ENCODE results near the gene CHCHD4. TPM values are rescaled to one million over a fixed set of nuclear protein-coding genes. Genes with fewer than 3 reads are reported as not detected.
A peak's percentile ranks its signal among the peaks of the same experiment; 100 is the strongest.
"Not testable (repeated sequence)": the region's sequence is repeated elsewhere in the genome, so short reads cannot be mapped to it uniquely, and the experiment has no call there.

Gene CHCHD4
- total and polyA plus RNA-seq, 2 experiments from 2014 or later = 16.0 to 31.0 TPM

DNA sequence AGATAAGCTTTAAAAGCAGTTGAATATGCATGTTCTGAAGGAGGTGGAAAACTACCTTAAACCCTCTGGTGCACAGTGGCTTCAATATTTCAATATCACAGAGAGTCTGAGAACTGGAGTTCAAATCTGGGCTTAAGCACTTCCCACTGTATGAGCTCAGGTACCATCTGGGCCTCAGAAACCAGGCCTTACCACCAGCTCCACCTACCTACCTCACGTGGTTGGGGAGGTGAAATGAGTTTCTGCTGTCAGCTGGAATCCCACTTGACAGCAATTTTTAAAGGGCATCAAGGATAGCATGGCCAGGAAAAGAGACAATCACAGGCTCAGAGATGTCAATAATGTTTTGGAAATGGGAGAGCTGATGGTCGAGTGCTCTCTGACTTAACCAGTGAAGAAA lies 5.0 kb downstream of the CHCHD4 start:
- Histone ChIP-seq H3K27ac (no peak overlapping the region), H3K4me3 (no peak overlapping the region), H3K4me1 (ENCODE audit: low read depth) (no peaks in the 10 kb centered on the region), H3K9me3 (ENCODE audit: low read depth) (no peaks in the 10 kb centered on the region), H3K27me3 (no peaks in the 10 kb centered on the region), H3K36me3 (peaks cover 7% of the 10 kb centered on the region)
- no peak for DNase-seq (ENCODE audit: low read depth in 1 of 2, low spot score in 1 of 2)
- TF ChIP-seq, protein P1, sequence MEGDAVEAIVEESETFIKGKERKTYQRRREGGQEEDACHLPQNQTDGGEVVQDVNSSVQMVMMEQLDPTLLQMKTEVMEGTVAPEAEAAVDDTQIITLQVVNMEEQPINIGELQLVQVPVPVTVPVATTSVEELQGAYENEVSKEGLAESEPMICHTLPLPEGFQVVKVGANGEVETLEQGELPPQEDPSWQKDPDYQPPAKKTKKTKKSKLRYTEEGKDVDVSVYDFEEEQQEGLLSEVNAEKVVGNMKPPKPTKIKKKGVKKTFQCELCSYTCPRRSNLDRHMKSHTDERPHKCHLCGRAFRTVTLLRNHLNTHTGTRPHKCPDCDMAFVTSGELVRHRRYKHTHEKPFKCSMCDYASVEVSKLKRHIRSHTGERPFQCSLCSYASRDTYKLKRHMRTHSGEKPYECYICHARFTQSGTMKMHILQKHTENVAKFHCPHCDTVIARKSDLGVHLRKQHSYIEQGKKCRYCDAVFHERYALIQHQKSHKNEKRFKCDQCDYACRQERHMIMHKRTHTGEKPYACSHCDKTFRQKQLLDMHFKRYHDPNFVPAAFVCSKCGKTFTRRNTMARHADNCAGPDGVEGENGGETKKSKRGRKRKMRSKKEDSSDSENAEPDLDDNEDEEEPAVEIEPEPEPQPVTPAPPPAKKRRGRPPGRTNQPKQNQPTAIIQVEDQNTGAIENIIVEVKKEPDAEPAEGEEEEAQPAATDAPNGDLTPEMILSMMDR (IDR thresholded peaks at IDR 0.05; ENCODE audit: low read depth, low read length) = no peak

DNA sequence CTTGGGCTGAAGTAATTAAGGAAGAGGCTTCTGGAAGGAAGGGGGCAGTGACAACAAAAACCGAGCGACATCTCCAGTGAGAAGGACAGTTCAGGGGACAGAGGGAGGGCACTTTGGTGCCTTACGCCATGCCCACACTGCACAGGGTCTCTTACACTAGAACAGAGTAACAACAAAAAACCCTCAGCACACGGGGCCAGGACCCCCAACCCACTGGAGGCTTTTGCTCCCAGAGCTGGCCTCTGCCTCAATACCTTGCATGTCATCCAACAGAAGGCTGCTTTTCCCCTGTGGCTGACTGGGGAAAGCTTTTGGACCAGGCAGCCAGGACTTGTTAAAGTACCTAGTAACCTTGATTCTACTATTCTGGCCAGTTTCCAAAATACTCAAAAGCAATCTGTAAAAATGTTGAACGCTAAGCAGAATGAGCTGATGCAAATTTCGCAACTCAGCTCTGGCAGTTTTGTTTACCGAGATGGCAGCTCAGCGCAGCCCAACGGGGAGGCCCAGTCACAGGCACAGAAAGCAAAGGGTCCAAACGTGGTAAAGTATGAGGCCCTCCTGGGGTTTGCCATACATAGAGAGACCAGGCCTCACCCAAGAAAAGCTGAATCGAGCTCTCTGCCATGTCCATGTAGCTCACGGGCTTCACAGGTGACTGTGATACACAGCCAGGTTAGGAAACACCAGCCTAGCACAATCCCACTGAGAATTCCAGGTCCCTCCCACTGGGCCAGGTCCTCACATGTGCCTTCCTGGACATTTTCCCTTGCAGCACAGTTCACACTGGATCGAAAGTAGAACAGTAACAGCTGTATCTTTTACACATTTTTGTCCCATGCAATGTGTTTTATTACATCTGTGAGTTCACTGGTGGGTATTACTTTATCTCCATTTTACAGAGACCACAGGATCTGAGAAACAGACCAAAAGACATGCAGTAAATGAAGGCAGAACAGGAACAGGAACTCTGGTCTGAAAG lies 6.0 kb downstream of the CHCHD4 start:
- Histone ChIP-seq H3K4me1 (ENCODE audit: low read depth) (no peaks in the 10 kb centered on the region), H3K36me3 (peaks cover 7% of the 10 kb centered on the region), H3K4me3 (no peak overlapping the region), H3K27me3 (no peaks in the 10 kb centered on the region), H3K9me3 (ENCODE audit: low read depth) (no peaks in the 10 kb centered on the region), H3K27ac (no peak overlapping the region)
- TF ChIP-seq, protein P1 (IDR thresholded peaks at IDR 0.05; ENCODE audit: low read depth, low read length) = no peak
- peak in 1 of 2 donors; percentile 85 for DNase-seq (ENCODE audit: low read depth in 1 of 2, low spot score in 1 of 2)

DNA sequence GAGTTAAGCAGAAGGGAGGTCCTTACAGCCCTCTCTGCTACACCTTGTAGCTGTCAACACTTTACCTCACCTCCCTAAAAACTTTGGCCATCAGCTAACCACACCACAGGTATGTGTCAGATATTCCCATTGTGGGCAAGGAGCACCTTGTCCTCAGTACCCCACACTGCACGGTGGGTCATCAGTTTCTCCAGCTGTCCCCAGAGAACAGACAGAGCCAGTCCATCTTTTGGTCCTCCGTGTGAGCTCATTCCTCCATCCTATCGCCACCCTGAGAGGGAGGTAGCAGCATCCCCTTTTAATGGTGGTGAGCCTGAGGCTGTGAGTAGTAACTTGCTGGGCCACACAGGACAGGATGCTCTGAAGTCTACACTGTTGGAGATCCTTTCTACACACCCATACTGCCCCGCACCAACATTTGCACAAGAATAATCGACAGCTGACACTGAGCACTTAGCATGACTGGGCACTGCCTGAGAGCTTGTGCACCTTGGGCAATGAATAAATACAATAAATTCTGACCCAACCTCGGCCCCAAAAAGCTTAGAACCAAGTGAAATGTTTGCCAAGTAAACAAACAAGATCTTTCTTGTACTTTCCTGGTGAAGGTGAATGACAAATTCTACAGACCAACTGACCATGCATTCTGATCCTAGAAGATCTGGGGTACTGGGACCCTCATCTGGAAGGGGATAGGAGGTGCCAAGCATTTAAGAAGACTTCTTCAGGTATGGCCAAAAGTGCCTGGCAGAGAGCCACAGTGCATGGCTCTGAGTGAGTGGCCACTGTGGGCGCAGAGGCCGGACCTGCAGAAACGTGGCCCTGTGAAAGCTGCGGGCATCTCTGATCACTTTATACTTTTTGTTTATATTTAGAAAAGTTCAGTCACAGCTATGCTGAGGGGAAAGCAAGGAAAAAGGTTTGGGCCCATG lies 6.9 kb downstream of the CHCHD4 start:
- H3K36me3 ChIP-seq = peaks cover 7% of the 10 kb centered on the region
- no peak overlapping the region for H3K4me3 ChIP-seq
- H3K9me3 ChIP-seq (ENCODE audit: low read depth) = no peaks in the 10 kb centered on the region
- TF ChIP-seq, protein P1 (IDR thresholded peaks at IDR 0.05; ENCODE audit: low read depth, low read length) = no peak
- no peaks in the 10 kb centered on the region for H3K4me1 ChIP-seq (ENCODE audit: low read depth)
- no peak overlapping the region for H3K27ac ChIP-seq
- no peak for DNase-seq (ENCODE audit: low read depth in 1 of 2, low spot score in 1 of 2)
- H3K27me3 ChIP-seq = no peaks in the 10 kb centered on the region

DNA sequence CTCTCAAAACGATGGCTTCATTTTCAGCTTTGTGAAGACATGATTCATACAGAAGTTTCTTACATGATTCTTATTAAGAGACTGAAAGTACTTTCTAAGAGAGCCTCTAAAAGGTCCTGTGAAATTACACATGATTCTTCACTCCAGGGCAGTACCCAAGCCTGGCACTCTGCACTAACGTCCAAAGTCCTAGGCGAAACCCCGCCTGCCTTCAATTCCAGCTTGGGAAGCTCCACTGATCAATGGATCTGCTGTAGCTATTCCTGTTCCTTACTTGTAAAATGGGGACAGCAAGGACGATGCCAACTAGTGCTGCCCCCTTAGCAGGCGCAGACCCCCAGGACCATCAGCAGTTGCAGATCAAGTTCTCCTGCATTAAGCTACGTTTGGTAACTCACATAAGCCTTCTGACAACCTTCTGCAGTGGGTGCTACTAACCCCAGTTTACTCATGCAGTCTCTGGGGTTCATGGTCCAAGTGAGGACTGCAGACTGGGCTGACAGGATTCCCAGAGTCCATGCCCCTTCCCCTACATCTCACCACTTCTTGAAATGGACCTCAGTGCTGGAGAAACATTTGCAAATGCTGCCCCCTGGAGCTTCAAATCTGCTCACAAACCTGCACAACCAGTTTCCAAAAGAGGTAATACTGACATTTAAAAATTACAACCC lies 10.6 kb downstream of the CHCHD4 start:
- peaks cover 12% of the 10 kb centered on the region for H3K36me3 ChIP-seq
- DNase-seq (ENCODE audit: low read depth in 1 of 2, low spot score in 1 of 2) = no peak
- no peak overlapping the region for H3K4me3 ChIP-seq
- H3K27me3 ChIP-seq = no peaks in the 10 kb centered on the region
- no peaks in the 10 kb centered on the region for H3K4me1 ChIP-seq (ENCODE audit: low read depth)
- TF ChIP-seq, protein P1 (IDR thresholded peaks at IDR 0.05; ENCODE audit: low read depth, low read length) = no peak
- H3K27ac ChIP-seq = no peak overlapping the region
- no peaks in the 10 kb centered on the region for H3K9me3 ChIP-seq (ENCODE audit: low read depth)

DNA sequence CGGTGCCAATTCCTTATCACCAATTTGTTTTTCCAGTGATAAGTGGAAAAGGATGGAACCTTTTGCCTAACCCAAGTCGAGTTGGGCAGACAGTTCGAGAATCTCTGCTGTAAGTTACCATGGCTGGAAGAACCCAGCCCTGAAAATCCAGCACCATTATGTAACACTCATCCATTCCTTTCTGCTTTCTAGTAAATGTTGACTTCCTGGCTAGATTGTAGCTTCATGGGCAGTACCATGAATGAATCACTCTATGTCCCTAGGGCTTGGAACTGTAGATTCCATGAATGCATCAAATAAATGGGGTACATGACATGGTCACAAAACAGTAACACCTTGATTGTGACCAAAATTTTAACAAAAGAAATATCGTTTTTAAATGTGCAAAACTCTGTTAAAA lies 14.0 kb downstream of the CHCHD4 start:
- Histone ChIP-seq H3K4me3 (no peak overlapping the region), H3K27ac (no peak overlapping the region), H3K4me1 (ENCODE audit: low read depth) (no peaks in the 10 kb centered on the region), H3K9me3 (ENCODE audit: low read depth) (no peaks in the 10 kb centered on the region), H3K36me3 (peaks cover 11% of the 10 kb centered on the region), H3K27me3 (no peaks in the 10 kb centered on the region)
- TF ChIP-seq, protein P1 (IDR thresholded peaks at IDR 0.05; ENCODE audit: low read depth, low read length) = no peak
- peak in 1 of 2 donors; percentile 14 for DNase-seq (ENCODE audit: low read depth in 1 of 2, low spot score in 1 of 2)

DNA sequence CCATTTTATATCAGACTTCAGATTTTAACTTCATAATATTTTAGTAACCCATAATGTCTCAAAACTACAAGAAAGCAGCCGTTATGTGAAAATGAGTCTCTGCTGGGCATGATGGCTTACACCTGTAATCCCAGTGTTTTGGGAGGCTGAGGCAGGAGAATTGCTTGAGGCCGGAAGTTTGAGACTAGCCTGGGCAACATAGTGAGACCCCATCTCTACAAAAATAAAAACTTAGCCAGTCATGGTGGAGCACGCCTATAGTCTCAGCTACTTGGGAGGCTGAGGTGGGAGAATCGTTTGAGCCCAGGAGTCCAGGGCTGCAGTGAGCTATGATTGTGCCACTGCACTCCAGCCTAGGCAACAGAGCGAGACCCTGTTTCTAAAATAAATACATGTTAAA lies 14.8 kb downstream of the CHCHD4 start:
- DNase-seq (ENCODE audit: low read depth in 1 of 2, low spot score in 1 of 2); H3K36me3 ChIP-seq; H3K4me3 ChIP-seq: not testable (repeated sequence)

More for the DNA sequence above, 14.8 kb downstream of the CHCHD4 start:
- H3K9me3 ChIP-seq (ENCODE audit: low read depth); H3K4me1 ChIP-seq (ENCODE audit: low read depth); H3K27ac ChIP-seq; H3K27me3 ChIP-seq: not testable (repeated sequence)

All from cardiac muscle cell (in vitro differentiated cells and primary cell).